GM19452 (cell line): ENCODE results near the gene KRTAP13-4.

Experiments used
- ATAC-seq: cut with Tn5 transposase; IDR thresholded peaks from one replicate; pipeline ENCODE4 v1.9.1; 2021; ENCODE audit not compliant: unreplicated experiment

The KRTAP13-4 gene, protein sequence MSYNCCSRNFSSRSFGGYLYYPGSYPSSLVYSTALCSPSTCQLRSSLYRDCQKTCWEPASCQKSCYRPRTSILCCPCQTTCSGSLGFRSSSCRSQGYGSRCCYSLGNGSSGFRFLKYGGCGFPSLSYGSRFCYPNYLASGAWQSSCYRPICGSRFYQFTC

GRCh38 chr21:30430170-30430655 lies at the start of gene KRTAP13-4:
Gene KRTAP13-4, plus strand, starts transcription at chr21:30430220. Its CDS starts 56 bp downstream, at chr21:30430276.
- ATAC-seq, result no peak

DNA sequence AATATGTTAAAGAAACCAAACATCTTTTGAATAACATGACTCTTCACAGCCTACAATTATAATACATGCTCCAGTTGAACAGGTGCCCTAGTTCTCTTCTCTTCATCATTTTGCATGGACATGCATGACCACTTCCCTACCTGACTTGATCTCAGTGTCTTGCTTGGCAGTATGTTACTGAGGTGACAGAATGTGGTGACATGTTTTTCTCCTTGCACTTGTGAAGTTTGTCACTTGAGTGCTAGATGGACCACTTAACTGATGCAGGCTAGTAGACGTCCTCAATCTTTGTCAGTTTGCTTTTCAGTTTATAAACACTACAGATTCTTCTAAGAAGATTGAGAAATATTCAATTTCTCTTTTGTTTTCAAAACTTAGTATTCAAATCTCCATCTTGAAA lies 47.8 kb upstream of the KRTAP13-4 start:
- ATAC-seq, result no peak

GRCh38 chr21:30391492-30392025 lies 38.5 kb upstream of the KRTAP13-4 start:
- ATAC-seq, result no peak

GRCh38 chr21:30395731-30396130 lies 34.3 kb upstream of the KRTAP13-4 start, which contains the start of gene KRTAP13-1:
Gene KRTAP13-1, plus strand, starts transcription at chr21:30396031. Its CDS starts 56 bp downstream, at chr21:30396087.
- no peak for ATAC-seq

GRCh38 chr21:30408782-30409494 lies 21.1 kb upstream of the KRTAP13-4 start:
- no peak for ATAC-seq

GRCh38 chr21:30415993-30416392 lies 14.0 kb upstream of the KRTAP13-4 start:
- ATAC-seq, result no peak

GRCh38 chr21:30425826-30426225 lies 4.2 kb upstream of the KRTAP13-4 start, which contains the start of gene KRTAP13-3:
Gene KRTAP13-3, minus strand, starts transcription at chr21:30425926. Its CDS starts 14 bp downstream, at chr21:30425912.
- ATAC-seq, result no peak

DNA sequence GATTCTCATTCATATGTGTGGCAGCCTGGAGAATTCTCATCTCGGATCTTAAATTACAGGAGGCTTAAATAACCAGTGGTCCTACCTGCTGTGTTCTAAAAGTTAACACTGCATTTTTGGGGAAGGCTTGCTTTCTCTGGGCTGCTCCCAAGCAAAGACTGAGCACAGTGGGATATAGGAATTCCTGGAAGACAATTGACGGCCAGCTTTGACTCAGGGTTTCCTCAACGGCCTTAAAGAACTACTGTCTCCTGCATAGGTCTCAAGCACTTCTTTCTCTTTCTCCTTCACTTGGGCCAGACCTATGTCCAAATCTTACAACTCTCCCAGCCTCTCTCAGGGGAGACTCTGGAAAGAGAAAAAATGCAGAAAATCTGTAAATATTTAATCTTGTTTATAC lies 3.3 kb upstream of the KRTAP13-4 start:
- no peak for ATAC-seq

- ATAC-seq, result no peak
Measured at GRCh38 chr21:30434033-30434631, 4.1 kb downstream of the KRTAP13-4 start.

- no peak for ATAC-seq
Measured at GRCh38 chr21:30437010-30437565, 7.1 kb downstream of the KRTAP13-4 start.

DNA sequence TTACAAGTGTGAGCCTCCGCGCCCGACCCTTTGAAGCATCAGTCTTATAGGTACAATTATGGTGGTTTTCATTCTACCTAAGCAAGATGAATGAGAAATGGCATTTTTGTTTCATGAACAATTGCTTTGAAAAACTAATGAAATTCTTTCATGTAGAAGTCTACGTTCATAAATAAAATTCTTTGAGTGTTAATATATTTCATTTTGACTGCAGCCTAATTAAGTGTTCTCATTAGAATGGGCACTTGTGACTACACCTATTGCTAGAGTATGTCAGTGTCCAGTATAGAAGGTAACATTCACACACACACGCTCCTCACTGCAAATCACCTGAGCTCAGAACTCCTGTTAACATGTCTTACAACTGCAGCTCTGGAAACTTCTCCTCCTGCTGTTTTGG lies 10.0 kb downstream of the KRTAP13-4 start, which contains the start of gene KRTAP15-1:
KRTAP15-1 (plus strand) TSS at position 301 of the 400 bp plus-strand sequence; CDS start at position 354, 53 bp downstream.
- ATAC-seq, result no peak

- no peak for ATAC-seq
Measured at GRCh38 chr21:30443226-30443625, 13.2 kb downstream of the KRTAP13-4 start.

GRCh38 chr21:30444204-30444603 lies 14.2 kb downstream of the KRTAP13-4 start:
- ATAC-seq, result no peak

DNA sequence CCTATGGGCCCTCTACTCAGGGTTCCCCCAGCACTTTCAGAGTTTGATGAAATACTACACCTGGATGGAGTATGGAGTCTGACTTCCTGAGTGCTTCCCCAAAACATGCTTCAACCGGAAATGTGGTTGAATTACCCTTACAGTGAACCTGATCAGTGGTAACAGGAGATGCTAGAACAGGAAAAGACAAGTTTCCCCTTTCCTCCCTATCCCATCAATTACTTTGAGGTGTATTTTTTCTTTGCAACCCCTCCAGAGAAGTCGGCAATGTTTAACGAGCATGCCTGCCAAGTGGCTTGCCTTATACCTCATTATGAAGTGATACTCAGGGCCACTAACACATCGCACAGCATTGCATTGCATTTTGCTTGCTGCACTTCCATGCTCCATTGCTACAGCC lies 17.0 kb downstream of the KRTAP13-4 start:
- ATAC-seq, result no peak

DNA sequence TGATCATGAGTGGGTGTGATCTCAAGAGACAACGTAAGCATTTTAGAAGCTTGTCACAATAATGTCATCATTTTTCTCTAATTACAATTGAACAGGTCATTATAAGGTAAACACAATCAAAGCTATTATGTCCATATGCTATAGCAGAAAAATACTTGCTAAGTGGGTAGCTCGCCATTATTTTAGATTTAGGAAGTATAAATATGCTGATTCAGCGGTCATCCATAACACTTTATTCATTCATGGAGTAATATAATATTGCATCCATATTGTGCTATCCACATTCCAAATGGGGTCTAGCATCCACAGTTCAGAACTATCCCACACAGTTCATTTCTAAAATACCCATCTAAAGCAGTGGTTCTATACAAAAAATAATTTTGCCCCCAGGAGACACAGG lies 18.5 kb downstream of the KRTAP13-4 start:
- no peak for ATAC-seq

DNA sequence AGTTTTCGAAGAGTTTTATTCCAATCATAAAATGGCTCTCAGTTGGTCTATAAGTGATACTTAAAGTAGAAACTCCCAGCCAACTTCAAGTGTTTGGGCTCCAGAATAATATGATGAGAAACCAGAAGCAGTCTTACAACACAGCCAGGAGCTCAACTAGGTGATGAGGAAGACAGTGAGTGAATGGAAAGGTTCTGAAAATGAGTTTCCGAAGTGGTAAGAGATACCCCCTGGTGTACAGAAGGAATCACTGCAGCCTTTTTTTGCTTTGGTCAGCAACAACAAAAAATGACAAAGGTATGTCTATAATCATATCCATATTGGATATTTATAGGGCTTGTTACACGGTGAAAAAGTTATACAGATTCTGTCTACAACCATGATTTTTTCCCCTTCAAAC lies 33.7 kb downstream of the KRTAP13-4 start:
- no peak for ATAC-seq

GRCh38 chr21:30468900-30469714 lies 39.1 kb downstream of the KRTAP13-4 start:
- no peak for ATAC-seq

- no peak for ATAC-seq
Measured at GRCh38 chr21:30478004-30478403, 48.0 kb downstream of the KRTAP13-4 start.

DNA sequence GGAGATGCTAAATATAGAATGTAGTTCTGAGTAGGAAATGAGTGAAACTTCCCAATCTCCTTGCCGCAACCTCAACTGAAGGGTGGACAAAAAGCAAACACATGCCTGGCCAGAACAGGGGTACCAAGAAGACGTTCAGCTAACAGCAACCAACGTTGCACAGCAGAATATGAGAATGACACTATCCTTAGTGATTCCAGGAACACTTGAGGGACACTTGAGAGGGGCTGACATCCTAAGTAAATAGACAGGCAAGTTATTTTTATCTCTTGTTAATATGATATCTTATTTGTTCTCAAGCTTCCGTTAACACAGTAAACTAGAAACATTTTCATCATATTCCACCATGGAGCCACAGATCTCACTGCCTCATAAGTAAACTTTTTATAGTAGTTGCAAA lies 49.2 kb downstream of the KRTAP13-4 start:
- no peak for ATAC-seq

DNA sequence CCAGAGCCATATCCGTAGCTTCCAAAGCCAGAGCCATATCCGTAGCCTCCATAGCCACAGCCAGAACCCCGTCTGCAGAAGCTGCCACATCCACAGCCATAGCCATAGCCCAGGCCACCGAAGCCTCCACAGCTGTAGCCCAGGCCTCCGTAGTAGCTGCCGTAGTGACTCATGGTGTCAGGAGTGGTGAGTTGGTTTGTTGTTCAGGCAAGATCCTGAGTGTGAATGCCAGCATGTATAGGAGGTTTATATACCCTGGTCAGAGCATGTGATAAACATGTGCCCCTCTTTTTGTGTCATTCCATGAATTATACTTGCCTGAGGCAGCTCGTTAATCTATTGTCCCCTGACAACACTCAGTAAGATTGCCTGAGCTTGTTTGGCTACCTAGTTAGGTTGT lies 50.1 kb downstream of the KRTAP13-4 start, which contains the start of gene KRTAP19-1:
KRTAP19-1 (minus strand) TSS at position 223 of the 400 bp plus-strand sequence; CDS start at position 173, 50 bp downstream.
- ATAC-seq, result no peak
